CD4-positive, alpha-beta T cell treated with Interleukin-4 for 4 hours (primary cell): Measurements from ENCODE around the gene MARK3.
A peak's percentile ranks its signal among the peaks of the same experiment; 100 is the strongest.

Source experiments
- DNase-seq: peaks from one replicate; pipeline ENCODE4 v3.0.0-alpha.2; 2020

Gene MARK3

DNA sequence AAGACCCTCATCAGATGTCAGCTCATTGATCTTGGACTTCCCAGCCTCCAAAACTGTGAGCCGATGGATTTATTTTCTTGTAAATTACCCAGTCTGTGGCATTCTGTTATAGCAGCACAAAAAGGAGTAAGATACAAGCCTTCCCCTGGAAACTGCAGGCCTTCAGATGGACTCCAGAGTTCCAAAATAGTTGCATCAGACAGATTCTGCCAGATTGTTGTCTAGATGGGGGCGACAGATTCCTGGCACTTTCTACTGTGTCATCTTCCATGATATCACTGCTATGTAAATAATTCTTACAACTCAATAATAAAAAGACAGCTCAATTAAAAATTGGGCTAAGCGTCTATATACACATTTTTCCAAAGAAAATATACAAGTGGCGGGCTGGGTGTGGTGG, 17.2 kb upstream of the MARK3 start:
- no peak for DNase-seq

DNA sequence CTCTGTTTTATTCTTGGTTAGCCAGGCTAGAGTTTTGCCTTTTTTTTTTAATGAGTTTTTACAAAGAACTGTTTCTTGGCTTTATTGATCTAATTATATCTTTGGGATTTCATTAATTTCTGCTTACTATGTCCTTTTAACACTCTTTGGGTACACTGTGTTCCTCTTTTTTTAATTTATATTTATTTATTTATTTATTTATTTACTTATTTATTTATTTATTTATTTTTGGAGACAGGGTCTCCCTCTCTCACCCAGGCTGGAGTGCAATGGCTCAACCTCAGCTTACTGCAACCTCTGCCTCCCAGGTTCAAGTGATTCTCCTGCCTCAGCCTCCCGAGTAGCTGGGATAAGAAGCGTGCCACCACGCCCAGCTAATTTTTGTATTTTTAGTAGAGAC, 15.1 kb upstream of the MARK3 start:
- DNase-seq: no peak

DNA sequence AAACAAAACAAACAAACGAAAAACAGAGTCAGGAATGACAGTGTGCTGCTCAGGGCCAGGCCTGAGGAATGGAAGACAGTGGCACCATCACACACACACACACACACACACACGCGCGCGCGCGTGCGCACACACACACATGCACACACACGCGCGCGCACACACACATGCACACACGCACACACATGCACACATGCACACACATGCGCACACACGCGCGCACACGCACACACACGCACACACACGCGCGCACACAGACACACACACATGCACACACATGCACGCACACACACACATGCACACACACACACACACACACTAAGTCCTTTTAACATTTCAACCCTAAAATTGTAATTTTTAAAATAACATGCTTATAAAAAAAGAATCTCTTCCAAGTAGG, 13.2 kb upstream of the MARK3 start:
- DNase-seq: no peak

DNA sequence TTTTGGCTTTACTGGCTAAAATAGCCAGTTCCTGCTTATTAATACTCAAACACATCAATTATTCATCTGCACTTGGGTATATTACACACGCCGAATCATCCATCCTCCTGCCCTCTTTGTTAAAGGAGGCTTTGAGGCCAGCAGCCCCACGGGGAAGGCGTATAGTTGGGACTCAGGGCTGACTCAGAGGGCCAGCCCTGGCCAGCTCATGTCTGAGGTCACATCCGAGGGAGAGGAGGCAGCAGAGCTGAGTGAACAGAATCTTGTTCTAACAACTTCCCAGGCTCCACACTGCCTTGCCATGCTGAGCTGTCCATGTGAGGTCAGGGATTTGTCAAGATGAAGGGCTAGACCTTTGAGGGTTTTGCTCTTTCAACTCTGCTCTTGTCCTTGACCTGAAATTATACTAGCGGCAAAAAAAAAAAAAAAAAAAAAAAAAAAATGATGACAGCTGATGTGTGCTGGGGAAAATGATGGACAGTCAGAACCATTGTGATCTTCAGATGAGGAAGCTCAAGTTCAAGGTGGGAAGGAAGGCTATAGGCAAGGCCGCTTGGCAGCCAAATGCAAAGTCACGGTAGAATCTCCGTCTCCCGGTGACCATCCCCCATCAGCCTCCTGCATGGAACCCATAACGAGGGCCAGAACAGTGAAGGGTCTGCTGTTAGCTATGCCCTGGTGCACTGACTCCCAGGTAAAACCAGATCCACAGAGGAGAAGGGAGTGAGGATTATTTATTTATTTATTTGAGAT, 12.5 kb upstream of the MARK3 start:
- no peak for DNase-seq

DNA sequence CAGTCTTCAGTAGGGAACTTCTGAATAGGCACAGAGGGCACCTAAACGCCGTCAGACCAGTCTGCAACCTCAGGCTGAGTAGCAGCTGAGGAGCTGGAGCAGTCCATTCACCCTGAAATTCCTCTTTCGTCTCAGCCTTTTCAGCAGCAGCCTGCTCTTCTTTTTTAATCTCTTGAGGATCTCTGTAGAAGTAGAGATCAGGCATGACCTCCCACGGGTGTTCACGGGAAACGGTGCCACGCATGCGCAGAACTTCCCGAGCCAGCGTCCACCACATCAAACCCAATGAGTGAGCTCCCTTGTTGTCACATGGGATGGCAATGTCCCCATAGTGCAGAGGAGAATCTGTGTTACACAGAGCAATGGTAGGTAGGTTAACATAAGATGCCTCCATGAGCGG, 11.1 kb upstream of the MARK3 start:
- DNase-seq: no peak

DNA sequence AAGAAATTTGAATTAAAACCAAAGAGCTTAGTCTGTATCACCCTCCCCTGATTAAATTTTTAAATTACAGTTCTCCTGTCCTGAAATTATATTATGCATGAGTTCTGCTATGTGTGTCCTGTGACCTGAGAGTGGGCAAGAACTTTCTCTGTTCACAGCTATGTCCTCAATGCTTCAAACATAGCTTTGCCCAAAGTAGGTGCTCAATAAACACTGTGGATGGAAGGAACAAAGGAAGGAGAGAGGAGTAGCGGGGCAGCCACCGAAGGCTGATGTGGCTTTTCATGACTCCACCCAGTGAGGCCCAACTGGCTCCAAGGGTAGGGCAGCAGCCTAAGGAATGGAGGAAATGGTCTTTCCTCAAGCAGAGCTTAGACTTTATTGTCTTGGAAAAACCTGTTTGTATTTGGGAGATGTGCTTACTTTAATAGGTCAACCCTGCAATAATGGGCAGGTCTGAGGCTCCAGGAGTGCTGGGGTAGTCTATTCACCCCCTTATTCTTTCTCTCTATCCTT, 7.6 kb upstream of the MARK3 start:
- no peak for DNase-seq

DNA sequence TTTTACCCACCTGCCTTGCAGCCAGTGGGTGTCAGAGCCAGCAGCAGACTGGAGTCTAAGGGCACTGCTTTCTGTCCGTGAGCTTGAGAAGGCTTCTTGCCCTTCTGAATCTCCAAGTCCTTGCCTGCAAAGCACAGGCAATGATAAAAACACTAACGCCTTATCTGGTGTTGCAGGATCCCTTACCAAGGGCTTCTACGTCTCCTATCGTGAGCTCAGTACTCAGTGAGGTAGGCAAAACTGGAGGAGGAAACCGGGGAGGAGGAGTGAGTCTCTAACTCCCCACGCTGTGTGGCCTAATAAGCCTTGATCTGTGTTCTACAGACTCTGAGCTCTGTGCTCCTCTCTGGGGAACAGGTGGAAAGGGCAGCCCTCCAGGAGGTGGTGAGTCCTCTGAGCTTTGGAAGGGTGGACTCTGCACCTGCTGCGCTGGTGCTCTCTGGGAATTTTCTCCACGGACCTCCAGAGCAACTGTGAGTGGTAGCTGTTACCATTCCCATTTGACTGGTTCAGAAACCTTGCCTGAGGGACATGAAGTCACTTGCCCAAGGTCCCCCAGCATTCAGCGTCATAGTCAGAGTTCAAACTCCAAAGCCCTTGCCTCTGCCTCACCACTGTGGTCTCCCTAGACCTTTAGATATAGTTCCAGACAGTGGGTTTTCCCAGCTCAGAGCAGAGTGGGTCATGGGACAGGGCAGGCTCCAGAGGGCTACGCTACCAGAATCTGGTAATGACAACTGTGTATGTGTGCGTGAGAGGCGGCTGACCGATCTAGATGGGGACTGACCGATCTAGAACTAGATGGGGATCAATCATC, 7.0 kb upstream of the MARK3 start:
- no peak for DNase-seq

DNA sequence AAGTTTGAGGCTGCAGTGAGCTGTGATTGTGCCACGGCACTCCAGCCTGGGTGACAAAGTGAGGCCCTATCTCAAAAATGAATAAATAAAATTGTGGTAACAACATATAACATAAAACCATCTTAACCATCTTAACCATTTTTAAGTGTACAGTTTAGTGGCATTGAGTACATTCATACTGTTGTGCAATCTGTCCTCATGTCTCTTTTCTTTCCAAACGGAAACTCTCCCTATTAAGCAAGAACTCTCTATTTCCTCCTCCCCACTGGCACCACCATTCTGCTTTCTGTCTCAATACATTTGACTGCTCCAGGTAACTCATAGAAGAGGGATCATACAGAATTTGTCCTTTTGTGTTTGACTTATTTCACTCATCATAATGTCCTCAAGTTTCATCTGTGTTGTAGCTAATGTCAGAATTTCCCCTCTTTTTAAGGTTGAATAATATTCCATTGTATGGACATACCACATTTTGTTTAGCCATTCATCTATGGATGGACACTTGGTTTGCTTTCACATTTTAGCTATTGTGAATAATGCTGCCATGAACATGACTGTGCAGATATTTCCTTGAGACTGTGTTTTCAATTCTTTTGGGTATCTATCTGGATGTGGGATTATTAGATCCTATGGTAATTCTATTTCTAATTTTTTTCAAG, 4.4 kb upstream of the MARK3 start:
- no peak for DNase-seq

DNA sequence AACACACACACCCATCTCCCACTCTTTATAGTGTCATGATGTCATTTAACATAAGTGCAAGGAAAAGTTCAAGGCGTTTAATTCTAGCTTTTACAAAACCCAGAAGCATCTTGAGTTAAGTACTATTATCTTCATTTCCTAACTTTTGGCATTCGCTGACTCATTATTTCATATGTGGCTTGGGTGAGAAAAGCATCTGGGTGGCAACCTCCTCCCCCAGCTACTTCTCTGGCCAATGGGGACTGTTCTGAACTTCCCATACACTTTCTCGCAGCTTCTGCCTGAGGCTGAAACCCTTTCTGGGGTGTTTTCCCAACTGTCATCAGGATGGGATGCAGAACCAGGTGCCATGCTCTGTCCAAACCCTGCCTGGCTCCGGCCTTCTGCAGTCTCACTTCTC, 2.8 kb upstream of the MARK3 start:
- peak; percentile 26 for DNase-seq

DNA sequence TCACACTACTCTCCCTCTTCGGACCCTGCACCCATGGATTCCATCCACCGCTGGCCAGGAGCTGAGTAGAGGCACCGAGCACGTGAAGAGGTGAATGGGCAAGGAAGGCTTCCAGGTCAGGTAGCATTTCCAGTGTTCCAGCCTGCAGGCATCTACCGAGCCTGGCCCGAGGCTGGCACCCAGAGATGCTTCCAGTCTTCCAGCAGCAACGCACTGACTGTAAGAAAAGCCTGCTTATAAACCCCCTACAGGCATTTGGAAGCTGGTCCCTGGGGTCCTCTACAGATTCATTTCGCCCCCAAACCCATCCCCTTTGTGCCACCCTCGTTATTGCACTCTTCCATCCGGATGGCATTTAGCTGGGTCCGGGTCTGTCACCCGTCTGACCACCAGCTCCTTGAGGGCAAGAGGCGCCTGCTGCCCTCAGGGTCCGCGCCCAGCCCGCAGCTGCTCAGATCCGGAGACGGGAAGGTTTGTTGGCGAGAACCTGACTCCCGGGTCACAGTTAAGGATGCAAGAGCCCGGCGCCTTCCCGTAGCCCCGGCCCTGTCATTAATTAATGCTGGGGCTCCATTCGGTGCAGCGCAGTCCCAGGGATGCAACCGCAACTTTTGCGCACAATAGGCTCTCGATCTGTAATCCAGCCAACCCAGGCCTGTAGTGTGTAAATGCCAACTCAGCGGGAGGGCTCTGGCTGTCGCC, 614 bp upstream of the MARK3 start:
- no peak for DNase-seq

DNA sequence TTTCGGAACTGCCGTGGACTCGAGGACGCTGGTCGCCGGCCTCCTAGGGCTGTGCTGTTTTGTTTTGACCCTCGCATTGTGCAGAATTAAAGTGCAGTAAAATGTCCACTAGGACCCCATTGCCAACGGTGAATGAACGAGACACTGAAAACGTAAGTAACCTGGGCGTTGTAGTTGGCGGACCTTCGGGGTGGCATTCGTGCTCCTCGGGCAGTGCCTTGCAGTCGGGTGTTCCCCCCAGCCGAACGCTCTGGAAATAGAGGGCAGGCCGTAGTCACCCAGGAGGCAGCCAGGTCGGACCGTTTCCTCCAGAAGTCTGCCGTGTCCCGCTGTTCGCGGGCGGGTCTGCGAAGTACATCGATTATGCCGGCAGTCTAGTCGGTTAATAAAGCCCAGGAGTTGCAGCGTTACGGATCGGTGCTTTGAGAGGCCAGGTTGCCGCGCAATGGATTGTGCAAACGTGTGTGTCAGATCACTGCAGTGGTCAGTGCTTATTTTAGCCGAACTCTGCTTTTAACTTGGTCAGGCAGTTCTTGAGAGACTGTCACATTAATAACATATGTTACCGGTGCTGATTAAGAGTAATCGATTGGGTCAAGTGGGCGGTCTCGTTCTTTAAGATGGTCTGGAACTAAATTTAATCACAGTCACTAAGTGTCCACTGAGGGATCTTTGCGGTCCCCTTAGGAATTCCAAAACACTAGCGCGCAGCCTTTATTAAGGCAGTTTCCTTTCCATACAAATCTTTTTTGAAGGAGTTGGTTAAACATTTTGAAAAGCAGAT, 906 bp downstream of the MARK3 start:
- DNase-seq: peak; percentile 34

DNA sequence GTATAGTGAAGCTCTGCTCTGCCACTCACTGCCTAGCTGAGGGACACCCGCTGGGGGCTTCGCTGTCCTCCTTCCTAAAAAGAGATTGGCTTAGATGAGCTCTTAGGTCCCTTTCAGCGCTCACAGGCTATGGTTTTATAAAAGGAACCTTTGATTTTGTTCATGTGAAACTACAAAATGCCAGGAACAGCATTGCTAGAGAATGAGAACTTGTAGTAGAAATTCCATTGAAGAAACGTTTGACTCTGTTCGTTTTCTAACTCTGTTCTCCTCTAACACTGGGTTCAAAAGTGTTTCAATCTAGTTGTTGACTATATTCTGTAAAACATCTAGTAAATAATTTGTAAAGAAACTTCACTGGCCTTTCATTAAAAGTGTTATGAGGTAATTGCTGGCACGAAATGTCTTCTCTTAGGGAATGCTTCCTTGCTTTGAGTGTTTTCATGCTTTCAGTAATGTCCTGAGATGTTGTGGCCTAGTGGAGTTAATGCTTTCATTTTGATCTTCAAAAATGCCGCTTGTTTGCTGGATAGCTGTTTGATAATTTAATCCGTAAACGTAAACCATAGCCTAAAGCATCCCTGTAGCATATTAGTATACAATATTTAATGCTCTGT, 1.6 kb downstream of the MARK3 start:
- no peak for DNase-seq

DNA sequence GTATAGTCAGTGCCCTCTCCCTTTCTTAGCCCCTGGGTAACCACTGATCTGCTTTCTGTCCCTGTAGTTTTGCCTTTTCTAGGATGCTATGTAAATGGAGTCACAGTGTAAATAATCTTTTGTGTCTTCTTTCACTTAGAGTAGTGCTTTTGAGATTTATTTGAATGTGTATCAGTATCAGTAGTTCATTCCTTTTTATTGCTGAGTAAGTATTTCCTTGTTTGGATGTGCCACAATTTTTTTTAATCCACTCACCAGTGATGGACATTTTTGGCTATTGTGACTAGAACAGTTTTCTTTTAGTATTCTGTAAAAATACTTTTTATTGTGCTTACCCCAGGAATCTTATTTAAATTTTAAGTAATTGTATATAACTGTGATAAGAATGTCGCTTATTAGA, 3.4 kb downstream of the MARK3 start:
- DNase-seq: no peak

DNA sequence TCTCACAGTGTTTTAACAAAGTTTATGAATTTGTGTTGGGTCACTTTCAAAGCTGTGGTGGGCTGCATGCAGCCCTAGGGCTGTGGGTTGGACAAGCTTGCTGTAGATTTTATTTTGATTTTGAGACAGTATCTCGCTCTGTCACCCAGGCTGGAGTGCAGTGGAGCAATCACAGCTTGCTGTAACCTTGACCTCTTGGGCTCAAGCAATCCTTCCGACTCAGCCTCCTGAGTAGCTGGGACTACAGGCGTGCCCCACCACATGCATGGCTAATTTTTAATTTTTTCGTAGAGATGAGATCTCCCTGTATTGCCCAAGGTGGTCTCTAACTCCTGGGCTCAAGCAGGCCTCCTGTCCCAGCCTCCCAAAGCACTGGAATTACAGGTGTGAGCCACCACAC, 5.4 kb downstream of the MARK3 start:
- DNase-seq: no peak

DNA sequence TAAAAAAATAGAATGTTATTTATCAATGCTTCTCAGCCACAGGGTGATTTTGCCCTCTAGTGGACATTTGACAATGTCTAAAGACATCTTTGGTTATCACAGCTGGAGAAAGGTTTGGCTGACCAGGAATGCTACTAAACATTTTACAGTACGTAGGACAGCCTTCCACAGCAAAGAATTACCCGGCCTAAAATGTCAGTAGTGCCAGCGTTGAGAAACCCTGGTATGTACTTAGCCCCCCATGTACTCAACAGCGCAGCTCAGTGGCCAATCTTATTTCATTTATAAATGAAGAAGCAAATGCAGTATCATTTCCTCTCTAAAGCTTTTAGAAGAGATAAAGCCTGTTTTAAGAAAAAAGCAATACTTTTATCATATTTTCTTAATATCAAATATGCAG, 5.8 kb downstream of the MARK3 start:
- DNase-seq: peak; percentile 59

DNA sequence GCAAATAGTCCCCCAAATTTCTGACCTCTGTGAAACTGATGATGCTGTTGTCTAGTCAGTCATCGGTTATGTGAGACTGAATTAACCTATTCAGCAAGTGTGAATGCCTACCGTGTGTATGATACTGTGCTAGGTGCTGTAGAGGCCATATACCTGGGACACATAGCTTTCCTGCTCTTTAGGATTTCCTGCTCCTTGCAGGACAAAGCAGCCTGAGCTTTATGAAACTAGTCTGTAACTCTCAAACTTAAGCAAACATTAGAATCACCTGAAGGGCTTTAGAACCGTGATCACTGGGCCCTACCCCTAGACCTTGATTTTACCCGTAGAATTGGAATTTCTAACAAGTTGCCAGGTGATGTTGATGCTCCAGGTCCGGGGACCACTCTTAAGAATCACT, 6.9 kb downstream of the MARK3 start:
- no peak for DNase-seq

DNA sequence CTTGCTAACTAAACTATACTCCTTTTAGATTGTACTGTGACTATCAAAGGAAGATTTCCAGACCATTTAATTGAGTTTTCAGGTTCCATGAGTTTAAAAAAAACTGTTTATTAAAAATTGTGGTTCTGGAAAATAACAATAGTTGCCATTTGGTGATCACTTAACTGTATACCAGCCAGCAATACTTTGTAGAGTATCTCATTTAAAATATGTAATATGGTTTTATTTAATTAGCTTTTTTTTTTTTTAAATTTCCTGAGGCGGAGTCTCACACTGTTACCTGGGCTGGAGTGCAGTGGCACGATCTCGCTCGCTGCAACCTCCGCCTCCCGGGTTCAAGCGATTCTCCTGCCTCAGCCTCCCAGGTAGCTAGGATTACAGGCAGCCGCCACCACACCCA, 7.4 kb downstream of the MARK3 start:
- DNase-seq: no peak

DNA sequence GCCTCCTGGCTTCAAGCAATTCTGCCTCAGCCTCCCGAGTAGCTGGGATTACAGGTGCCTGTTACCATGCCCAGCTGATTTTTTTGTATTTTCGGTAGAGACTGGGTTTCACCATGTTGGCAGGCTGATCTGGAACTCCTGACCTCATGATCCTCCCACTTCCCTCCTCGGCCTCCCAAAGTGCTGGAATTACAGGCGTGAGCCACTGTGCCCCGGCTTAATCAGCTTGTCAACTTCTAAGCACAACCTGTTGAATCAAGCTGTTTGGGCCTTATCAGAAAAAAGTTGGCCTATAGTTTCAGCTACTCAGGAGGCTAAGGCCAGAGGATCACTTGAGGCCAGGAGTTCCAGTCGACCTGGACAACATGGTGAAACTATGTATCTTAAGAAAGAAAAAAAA, 7.9 kb downstream of the MARK3 start:
- no peak for DNase-seq

DNA sequence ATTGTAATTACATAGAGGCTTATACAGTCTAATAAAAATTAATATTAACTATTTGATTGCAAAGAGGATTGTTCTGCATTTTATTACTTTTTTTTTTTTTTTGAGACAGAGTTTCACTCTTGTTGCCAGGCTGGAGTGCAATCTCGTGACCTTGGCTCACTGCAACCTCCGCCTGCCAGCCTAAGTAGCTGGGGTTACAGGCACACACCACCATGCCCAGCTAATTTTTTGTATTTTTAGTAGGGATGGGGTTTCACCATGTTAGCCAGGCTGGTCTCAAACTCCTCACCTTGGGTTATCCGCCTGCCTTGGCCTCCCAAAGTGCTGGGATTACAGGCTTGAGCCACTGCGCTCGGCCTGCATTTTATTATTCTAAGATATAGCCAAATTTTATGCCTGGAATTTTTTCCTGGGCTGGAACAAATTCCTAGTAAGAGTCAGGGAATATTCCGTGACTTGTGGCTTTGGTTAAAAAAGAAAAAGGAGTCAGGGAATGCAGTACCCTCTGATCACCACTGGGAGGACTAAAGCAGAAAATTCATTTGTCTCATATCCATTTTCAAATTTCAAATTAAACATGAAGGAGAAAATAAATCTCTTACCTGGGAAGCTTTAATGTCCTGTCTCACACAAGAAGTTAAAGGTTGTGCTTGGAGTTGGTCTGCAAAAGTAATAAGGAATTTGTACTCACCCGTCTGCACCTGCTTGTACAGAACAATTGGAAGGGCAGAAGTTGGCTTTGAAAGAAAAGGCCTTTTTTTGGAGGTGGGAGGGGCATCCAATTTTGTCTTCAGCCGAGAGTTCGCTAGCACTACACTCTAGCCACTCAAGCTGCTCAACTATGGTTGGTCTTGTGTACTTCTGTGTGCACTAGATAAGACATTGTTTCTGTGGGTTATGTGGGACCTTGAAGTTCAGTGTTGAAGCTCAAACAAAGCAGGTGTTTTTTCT, 8.7 kb downstream of the MARK3 start:
- peak; percentile 32 for DNase-seq

DNA sequence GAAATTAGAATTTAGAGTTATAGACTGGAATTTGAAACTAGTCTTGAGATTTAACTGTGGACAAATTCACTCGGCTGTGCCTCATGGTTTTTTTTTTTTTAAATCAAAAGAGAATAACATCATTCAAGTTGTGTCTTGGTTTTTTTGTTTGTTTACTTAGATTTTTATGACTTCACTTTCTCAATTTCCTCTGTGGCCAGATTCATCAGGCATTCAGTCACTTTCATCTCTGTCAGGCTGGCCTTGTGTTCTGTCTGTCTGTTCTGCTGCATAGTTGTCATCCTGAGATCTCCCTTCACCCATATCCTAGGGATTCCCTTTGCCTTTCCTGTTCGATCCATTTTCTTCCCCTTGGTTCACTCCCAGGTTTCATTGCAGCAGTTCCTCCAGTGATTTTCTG, 10.0 kb downstream of the MARK3 start:
- peak; percentile 32 for DNase-seq

DNA sequence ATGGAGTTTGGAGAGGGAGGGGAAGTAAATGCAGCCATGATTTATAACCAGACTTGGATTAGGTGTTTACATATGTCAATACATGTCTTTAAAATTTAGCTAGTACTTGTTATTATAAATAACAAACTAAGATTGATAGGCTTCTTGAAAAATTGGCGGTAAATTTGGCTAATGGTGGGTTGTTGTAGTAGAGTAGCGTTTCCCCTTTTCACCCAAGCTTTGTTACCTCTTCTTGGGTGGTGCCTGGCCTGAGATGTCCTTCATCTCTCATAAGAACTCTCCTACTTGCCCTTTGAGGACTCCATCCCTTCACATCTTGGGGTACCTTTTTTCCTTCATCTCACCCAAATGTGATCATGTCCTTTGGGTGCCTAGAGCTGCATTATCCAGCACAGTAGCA, 11.2 kb downstream of the MARK3 start:
- no peak for DNase-seq
